Measurements from ENCODE around the gene NME7.

The NME7 gene

DNA sequence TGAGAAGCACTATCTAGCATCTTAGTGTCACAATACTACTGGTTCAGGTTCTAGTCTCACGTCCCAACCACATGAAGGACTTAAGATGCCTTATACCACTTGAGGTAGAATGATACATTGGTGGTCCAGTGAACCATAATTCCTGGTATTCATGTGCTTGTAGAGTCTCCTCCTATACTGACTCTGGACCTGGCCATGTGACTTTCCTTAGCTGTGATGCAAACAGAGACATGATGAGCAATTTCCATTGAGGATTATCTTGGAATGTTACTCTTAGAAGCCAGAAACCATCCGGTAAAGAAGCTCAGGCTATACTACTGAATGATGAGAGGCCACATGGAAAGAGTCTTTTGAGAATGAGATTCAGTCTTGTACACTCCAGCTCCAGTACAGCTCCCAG is 105.7 kb downstream of the NME7 start:
- H3K9me3 ChIP-seq (ENCODE audit: control extremely low read depth in 1 of 5, control insufficient read depth in 4 of 5, insufficient read depth in 2 of 5, low read depth in 1 of 5, low read length in 4 of 5) = peaks cover 0 to 34% (median 4%) of the 10 kb centered on the region in 5 experiments
- peaks cover 0 to 29% (median 9%) of the 10 kb centered on the region in 4 experiments for H3K4me1 ChIP-seq (ENCODE audit: control extremely low read depth in 1 of 4, control insufficient read depth in 4 of 4, insufficient read depth in 4 of 4, low read length in 3 of 4)
- no peaks in the 10 kb centered on the region for H3K27me3 ChIP-seq (replicated peaks in 2 of 5; ENCODE audit: control insufficient read depth in 4 of 5, insufficient read depth in 5 of 5, low read length in 4 of 5)
- ChIA-PET POLR2A (interaction anchor here (0.6 kb wide), 1 partner anchor 122 kb away, joined by 3 read pairs; no protein-coding TSS in a partner anchor), CTCF (interaction anchor here (2.1 to 2.4 kb wide), 2 partner anchors 9 to 86 kb away, joined by 8 to 11 read pairs; no protein-coding TSS in a partner anchor)
- H3K27ac ChIP-seq (ENCODE audit: insufficient read depth in 1 of 2, low read depth in 1 of 2, low read length in 2 of 2, poor library complexity in 1 of 2, severe bottlenecking in 2 of 2) = no peak overlapping the region
- DNase-seq = no peak
- 100% methylated on average over 1 of the region's 2 CpGs for WGBS (ENCODE audit: insufficient coverage)
- no peak overlapping the region for H3K4me3 ChIP-seq (ENCODE audit: control insufficient read depth in 1 of 7, extremely low read depth in 1 of 7, insufficient read depth in 4 of 7, low read depth in 2 of 7, low read length in 6 of 7)
- peaks cover 0 to 15% (median 4%) of the 10 kb centered on the region in 4 experiments for H3K36me3 ChIP-seq (ENCODE audit: control insufficient read depth in 4 of 4, insufficient read depth in 4 of 4, low read length in 3 of 4)

DNA sequence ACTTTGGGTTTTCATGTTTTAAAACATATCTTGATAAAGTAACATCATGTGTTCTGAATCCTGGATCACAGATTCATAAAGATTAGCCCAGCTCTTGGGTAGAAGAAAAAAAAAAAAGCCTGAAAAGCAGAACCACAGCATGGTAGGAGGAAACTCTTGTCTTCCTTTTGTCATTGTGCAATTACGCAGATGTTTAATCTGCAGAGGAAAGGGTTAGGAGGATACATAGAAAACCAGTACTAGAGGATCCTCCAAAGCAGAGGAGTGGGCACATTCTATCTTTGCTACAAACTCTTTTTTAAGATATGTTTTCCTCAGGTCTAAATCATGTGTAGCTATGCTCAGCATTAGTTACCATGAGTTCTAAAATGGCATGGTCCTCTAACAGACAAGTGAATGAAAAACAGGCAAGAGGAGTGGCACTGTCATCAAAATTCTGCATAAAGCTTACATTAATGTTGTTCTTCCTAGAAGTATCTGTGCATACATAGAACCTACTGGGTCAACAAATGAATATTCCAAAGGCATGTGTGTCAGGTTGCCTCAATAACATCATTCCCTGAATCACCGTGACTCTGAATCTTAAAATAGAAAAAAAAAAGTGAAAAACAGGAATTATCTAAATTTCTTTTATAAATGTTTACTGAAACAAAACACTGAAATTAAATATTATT is 107.0 kb downstream of the NME7 start:
- Histone ChIP-seq H3K27me3 (replicated peaks in 2 of 5; ENCODE audit: control insufficient read depth in 4 of 5, insufficient read depth in 5 of 5, low read length in 4 of 5) (no peaks in the 10 kb centered on the region), H3K4me1 (ENCODE audit: control extremely low read depth in 1 of 4, control insufficient read depth in 4 of 4, insufficient read depth in 4 of 4, low read length in 3 of 4) (peaks cover 0 to 29% (median 9%) of the 10 kb centered on the region in 4 experiments), H3K4me3 (ENCODE audit: control insufficient read depth in 1 of 7, extremely low read depth in 1 of 7, insufficient read depth in 4 of 7, low read depth in 2 of 7, low read length in 6 of 7) (peak overlapping the region in 2 of 7 experiments; percentile 22 to 39), H3K27ac (ENCODE audit: insufficient read depth in 1 of 2, low read depth in 1 of 2, low read length in 2 of 2, poor library complexity in 1 of 2, severe bottlenecking in 2 of 2) (no peak overlapping the region), H3K36me3 (ENCODE audit: control insufficient read depth in 4 of 4, insufficient read depth in 4 of 4, low read length in 3 of 4) (peaks cover 0 to 15% (median 4%) of the 10 kb centered on the region in 4 experiments), H3K9me3 (ENCODE audit: control extremely low read depth in 1 of 5, control insufficient read depth in 4 of 5, insufficient read depth in 2 of 5, low read depth in 1 of 5, low read length in 4 of 5) (peaks cover 0 to 34% (median 4%) of the 10 kb centered on the region in 5 experiments)
- CTCF ChIA-PET = interaction anchor here (0.7 to 2.4 kb wide), 4 partner anchors 10 to 129 kb away, joined by 3 to 11 read pairs (median 6); no protein-coding TSS in a partner anchor
- DNase-seq = peak in 1 of 3 donors; percentile 94
- no CpG with 5 or more reads among the region's 2 CpGs for WGBS (ENCODE audit: insufficient coverage)
- POLR2A ChIA-PET = interaction anchor here (0.9 kb wide), 1 partner anchor 88 kb away, joined by 3 read pairs; no protein-coding TSS in a partner anchor

GRCh38 chr1:169259816-169260215 is 107.8 kb downstream of the NME7 start:
- Histone ChIP-seq H3K36me3 (ENCODE audit: control insufficient read depth in 4 of 4, insufficient read depth in 4 of 4, low read length in 3 of 4) (peaks cover 0 to 15% (median 4%) of the 10 kb centered on the region in 4 experiments), H3K4me3 (ENCODE audit: control insufficient read depth in 1 of 7, extremely low read depth in 1 of 7, insufficient read depth in 4 of 7, low read depth in 2 of 7, low read length in 6 of 7) (peak overlapping the region in 1 of 7 experiments; percentile 24), H3K27ac (ENCODE audit: insufficient read depth in 1 of 2, low read depth in 1 of 2, low read length in 2 of 2, poor library complexity in 1 of 2, severe bottlenecking in 2 of 2) (no peak overlapping the region), H3K9me3 (ENCODE audit: control extremely low read depth in 1 of 5, control insufficient read depth in 4 of 5, insufficient read depth in 2 of 5, low read depth in 1 of 5, low read length in 4 of 5) (peaks cover 0 to 30% (median 4%) of the 10 kb centered on the region in 5 experiments), H3K27me3 (replicated peaks in 2 of 5; ENCODE audit: control insufficient read depth in 4 of 5, insufficient read depth in 5 of 5, low read length in 4 of 5) (no peaks in the 10 kb centered on the region), H3K4me1 (ENCODE audit: control extremely low read depth in 1 of 4, control insufficient read depth in 4 of 4, insufficient read depth in 4 of 4, low read length in 3 of 4) (peaks cover 0 to 29% (median 9%) of the 10 kb centered on the region in 4 experiments)
- 33% methylated on average over 1 of the region's 2 CpGs for WGBS (ENCODE audit: insufficient coverage)
- DNase-seq = peak in 1 of 3 donors; percentile 43
- ChIA-PET POLR2A (no interaction called here), CTCF (interaction anchor here (0.8 to 2.4 kb wide), 3 partner anchors 11 to 88 kb away, joined by 3 to 11 read pairs (median 8); no protein-coding TSS in a partner anchor)

- H3K9me3 ChIP-seq (ENCODE audit: control extremely low read depth in 1 of 5, control insufficient read depth in 4 of 5, insufficient read depth in 2 of 5, low read depth in 1 of 5, low read length in 4 of 5) = no peaks in the 10 kb centered on the region
- H3K4me1 ChIP-seq (ENCODE audit: control extremely low read depth in 1 of 4, control insufficient read depth in 4 of 4, insufficient read depth in 4 of 4, low read length in 3 of 4) = no peaks in the 10 kb centered on the region
- H3K27ac ChIP-seq (ENCODE audit: insufficient read depth in 1 of 2, low read depth in 1 of 2, low read length in 2 of 2, poor library complexity in 1 of 2, severe bottlenecking in 2 of 2) = no peak overlapping the region
- H3K27me3 ChIP-seq (replicated peaks in 2 of 5; ENCODE audit: control insufficient read depth in 4 of 5, insufficient read depth in 5 of 5, low read length in 4 of 5) = no peaks in the 10 kb centered on the region
- DNase-seq = no peak
- 100% methylated on average over 2 of the region's 3 CpGs for WGBS (ENCODE audit: insufficient coverage)
- H3K4me3 ChIP-seq (ENCODE audit: control insufficient read depth in 1 of 7, extremely low read depth in 1 of 7, insufficient read depth in 4 of 7, low read depth in 2 of 7, low read length in 6 of 7) = no peak overlapping the region
- ChIA-PET CTCF (no interaction called here), POLR2A (no interaction called here)
- no peaks in the 10 kb centered on the region for H3K36me3 ChIP-seq (ENCODE audit: control insufficient read depth in 4 of 4, insufficient read depth in 4 of 4, low read length in 3 of 4)
Observed at GRCh38 chr1:169250795-169251194, 116.8 kb downstream of the NME7 start.

DNA sequence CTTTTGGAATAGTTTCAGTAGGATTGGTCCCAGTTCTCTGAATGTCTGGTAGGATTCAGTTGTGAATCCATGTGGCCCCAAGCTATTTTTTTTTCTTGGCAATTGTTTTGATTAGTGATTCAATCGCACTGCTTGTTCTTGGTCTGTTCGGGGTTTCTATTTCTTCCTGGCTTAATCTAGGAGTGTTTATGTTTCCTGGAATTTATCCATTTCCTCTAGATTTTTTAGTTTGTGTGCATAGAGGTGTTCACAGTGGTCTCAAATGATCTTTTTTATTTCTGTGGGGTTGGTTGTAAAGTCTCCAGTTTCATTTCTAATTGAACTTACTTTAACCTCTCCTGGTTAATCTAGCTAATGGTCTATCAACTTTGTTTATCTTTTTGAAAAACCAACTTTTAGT is 117.6 kb downstream of the NME7 start:
- ChIA-PET CTCF (no interaction called here), POLR2A (no interaction called here)
- WGBS (ENCODE audit: insufficient coverage) = no CpG with 5 or more reads among the region's 2 CpGs
- H3K9me3 ChIP-seq (ENCODE audit: control extremely low read depth in 1 of 5, control insufficient read depth in 4 of 5, insufficient read depth in 2 of 5, low read depth in 1 of 5, low read length in 4 of 5) = no peaks in the 10 kb centered on the region
- no peak for DNase-seq
- no peak overlapping the region for H3K27ac ChIP-seq (ENCODE audit: insufficient read depth in 1 of 2, low read depth in 1 of 2, low read length in 2 of 2, poor library complexity in 1 of 2, severe bottlenecking in 2 of 2)
- no peaks in the 10 kb centered on the region for H3K27me3 ChIP-seq (replicated peaks in 2 of 5; ENCODE audit: control insufficient read depth in 4 of 5, insufficient read depth in 5 of 5, low read length in 4 of 5)
- no peaks in the 10 kb centered on the region for H3K36me3 ChIP-seq (ENCODE audit: control insufficient read depth in 4 of 4, insufficient read depth in 4 of 4, low read length in 3 of 4)
- H3K4me1 ChIP-seq (ENCODE audit: control extremely low read depth in 1 of 4, control insufficient read depth in 4 of 4, insufficient read depth in 4 of 4, low read length in 3 of 4) = no peaks in the 10 kb centered on the region
- H3K4me3 ChIP-seq (ENCODE audit: control insufficient read depth in 1 of 7, extremely low read depth in 1 of 7, insufficient read depth in 4 of 7, low read depth in 2 of 7, low read length in 6 of 7) = no peak overlapping the region

DNA sequence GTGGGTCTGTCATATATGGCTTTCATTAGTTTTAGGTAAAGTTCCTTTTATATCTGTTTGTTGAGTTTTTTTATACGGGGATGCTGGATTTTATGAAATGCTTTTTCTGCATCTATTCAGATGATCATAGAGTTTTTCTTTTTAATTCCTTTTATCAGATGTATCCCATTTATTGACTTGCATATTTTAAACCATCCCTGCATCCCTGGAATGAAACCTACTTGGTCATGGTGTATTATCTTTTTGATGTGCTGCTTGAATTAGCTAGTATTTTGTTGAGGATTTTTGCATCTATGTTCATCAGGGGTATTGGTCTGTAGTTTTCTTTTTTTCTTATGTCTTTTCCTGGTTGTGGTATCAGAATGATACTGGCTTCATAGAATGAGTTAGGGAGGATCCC is 118.0 kb downstream of the NME7 start:
- Histone ChIP-seq H3K27ac (ENCODE audit: insufficient read depth in 1 of 2, low read depth in 1 of 2, low read length in 2 of 2, poor library complexity in 1 of 2, severe bottlenecking in 2 of 2) (no peak overlapping the region), H3K9me3 (ENCODE audit: control extremely low read depth in 1 of 5, control insufficient read depth in 4 of 5, insufficient read depth in 2 of 5, low read depth in 1 of 5, low read length in 4 of 5) (no peaks in the 10 kb centered on the region), H3K4me3 (ENCODE audit: control insufficient read depth in 1 of 7, extremely low read depth in 1 of 7, insufficient read depth in 4 of 7, low read depth in 2 of 7, low read length in 6 of 7) (no peak overlapping the region), H3K4me1 (ENCODE audit: control extremely low read depth in 1 of 4, control insufficient read depth in 4 of 4, insufficient read depth in 4 of 4, low read length in 3 of 4) (no peaks in the 10 kb centered on the region), H3K27me3 (replicated peaks in 2 of 5; ENCODE audit: control insufficient read depth in 4 of 5, insufficient read depth in 5 of 5, low read length in 4 of 5) (no peaks in the 10 kb centered on the region), H3K36me3 (ENCODE audit: control insufficient read depth in 4 of 4, insufficient read depth in 4 of 4, low read length in 3 of 4) (no peaks in the 10 kb centered on the region)
- POLR2A ChIA-PET = no interaction called here
- CTCF ChIA-PET = no interaction called here
- DNase-seq = no peak
- WGBS (ENCODE audit: insufficient coverage) = no CpG with 5 or more reads among the region's 1 CpG

DNA sequence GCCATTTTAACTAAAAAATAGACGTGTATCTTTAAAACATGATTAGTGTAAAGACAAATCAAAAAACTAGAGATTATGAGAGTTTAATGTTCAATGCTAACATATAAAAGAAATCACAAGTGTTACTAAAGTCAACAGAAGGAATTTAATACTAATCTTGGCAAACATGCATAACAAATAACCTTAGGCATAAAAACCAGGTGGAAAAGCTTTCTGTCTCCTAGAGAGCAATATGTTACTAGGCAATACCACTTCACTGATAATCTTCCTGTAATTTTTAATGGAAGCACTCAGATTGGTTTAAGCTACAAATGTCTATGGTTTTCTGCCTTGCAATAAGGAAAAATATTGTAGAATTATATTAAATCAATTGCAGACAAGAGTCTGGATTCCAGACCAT is 121.9 kb downstream of the NME7 start:
- no CpG with 5 or more reads among the region's 1 CpG for WGBS (ENCODE audit: insufficient coverage)
- H3K9me3 ChIP-seq (ENCODE audit: control extremely low read depth in 1 of 5, control insufficient read depth in 4 of 5, insufficient read depth in 2 of 5, low read depth in 1 of 5, low read length in 4 of 5) = no peaks in the 10 kb centered on the region
- H3K4me3 ChIP-seq (ENCODE audit: control insufficient read depth in 1 of 7, extremely low read depth in 1 of 7, insufficient read depth in 4 of 7, low read depth in 2 of 7, low read length in 6 of 7) = no peak overlapping the region
- H3K4me1 ChIP-seq (ENCODE audit: control extremely low read depth in 1 of 4, control insufficient read depth in 4 of 4, insufficient read depth in 4 of 4, low read length in 3 of 4) = no peaks in the 10 kb centered on the region
- no peak overlapping the region for H3K27ac ChIP-seq (ENCODE audit: insufficient read depth in 1 of 2, low read depth in 1 of 2, low read length in 2 of 2, poor library complexity in 1 of 2, severe bottlenecking in 2 of 2)
- POLR2A ChIA-PET = no interaction called here
- no peaks in the 10 kb centered on the region for H3K27me3 ChIP-seq (replicated peaks in 2 of 5; ENCODE audit: control insufficient read depth in 4 of 5, insufficient read depth in 5 of 5, low read length in 4 of 5)
- no peaks in the 10 kb centered on the region for H3K36me3 ChIP-seq (ENCODE audit: control insufficient read depth in 4 of 4, insufficient read depth in 4 of 4, low read length in 3 of 4)
- CTCF ChIA-PET = no interaction called here
- no peak for DNase-seq

Data from common myeloid progenitor, CD34-positive (primary cell).